ENCODE results near the gene C8A.

C8A gene

DNA sequence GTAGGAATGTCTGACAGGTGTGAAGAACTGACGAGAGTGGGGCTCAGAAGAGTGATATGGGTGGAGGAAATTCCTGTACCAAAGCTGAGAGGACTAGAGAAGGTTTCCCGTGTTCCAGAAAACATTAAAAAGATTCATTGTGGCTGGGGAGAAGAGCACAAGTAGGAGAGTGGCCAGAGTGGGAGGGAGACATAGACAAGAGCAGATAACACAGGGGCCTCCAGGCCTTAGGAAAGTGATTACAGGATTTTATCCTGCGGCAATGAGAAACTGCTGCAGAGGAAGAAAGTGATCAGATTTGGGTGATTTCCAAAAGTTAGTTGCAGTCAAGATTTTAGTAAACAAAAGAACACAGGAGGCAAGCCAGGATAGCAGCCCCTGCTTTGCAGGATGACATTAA, 103.3 kb downstream of the C8A start:
- no peak for DNase-seq (ENCODE audit: low read depth)
- TF ChIP-seq, protein P1, sequence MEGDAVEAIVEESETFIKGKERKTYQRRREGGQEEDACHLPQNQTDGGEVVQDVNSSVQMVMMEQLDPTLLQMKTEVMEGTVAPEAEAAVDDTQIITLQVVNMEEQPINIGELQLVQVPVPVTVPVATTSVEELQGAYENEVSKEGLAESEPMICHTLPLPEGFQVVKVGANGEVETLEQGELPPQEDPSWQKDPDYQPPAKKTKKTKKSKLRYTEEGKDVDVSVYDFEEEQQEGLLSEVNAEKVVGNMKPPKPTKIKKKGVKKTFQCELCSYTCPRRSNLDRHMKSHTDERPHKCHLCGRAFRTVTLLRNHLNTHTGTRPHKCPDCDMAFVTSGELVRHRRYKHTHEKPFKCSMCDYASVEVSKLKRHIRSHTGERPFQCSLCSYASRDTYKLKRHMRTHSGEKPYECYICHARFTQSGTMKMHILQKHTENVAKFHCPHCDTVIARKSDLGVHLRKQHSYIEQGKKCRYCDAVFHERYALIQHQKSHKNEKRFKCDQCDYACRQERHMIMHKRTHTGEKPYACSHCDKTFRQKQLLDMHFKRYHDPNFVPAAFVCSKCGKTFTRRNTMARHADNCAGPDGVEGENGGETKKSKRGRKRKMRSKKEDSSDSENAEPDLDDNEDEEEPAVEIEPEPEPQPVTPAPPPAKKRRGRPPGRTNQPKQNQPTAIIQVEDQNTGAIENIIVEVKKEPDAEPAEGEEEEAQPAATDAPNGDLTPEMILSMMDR (conservative IDR thresholded peaks at IDR 0.05; ENCODE audit: low read depth, low read length), result no peak
- no peak overlapping the region for H3K4me3 ChIP-seq (ENCODE audit: low read length)

DNA sequence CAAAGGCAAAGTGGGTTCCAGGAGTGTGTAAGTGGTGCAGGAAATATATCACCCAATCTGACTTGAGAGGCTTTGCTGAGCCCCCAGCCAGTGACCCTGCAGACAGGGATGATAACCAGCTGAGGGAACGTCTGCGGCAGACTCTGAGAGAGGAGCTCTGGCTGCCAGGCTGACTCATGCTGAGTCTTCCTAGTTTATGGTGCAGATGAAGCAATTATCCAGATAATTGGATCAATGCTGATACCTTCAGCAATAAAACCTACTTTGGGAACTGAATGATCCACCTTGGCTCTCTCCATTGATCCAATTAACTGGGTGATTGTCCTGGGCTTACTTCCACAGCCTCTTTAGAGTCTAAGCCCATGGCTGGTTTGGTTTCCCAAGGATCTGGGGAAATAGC, 103.9 kb downstream of the C8A start:
- TF ChIP-seq, protein P1 (conservative IDR thresholded peaks at IDR 0.05; ENCODE audit: low read depth, low read length), result no peak
- H3K4me3 ChIP-seq (ENCODE audit: low read length), result no peak overlapping the region
- DNase-seq (ENCODE audit: low read depth), result no peak

DNA sequence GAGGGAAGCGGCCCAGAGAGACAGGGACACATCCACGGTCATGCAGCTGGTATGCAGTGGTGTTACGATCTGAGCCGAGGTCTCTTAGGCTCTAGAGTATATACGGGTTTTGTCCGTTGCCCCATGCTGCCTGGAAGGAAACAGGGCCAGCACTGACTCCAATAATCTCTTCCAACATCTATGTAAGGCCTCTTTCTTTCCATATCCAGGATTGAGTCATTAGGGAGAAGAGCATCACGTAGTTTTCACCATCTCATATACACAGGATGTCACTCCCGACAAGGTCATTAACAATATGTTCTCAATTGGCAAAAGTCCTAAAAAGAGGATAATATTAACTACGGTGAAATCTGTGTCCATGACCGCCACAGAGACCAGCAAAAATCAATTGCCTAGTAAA, 106.8 kb downstream of the C8A start:
- DNase-seq (ENCODE audit: low read depth), result no peak
- TF ChIP-seq, protein P1 (conservative IDR thresholded peaks at IDR 0.05; ENCODE audit: low read depth, low read length), result no peak
- H3K4me3 ChIP-seq (ENCODE audit: low read length), result no peak overlapping the region

DNA sequence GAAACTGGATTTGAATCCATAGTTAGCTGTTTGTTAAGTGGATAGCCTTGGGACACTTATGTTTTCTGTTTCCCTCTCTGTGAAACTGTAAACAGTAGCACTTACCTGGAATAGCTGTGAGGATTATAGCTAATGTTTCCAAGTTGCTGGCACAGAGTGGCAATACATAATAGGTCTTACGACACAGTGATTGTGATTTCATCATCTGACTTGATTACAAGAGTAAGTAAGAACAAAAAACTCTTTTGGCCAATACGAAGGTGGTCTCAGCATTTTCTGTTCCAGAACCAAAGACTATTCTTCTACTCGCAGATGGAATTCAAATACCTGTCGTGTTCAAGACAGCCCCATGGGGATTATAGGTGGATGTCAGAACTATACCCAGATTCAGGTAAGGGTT, 109.1 kb downstream of the C8A start:
- H3K4me3 ChIP-seq (ENCODE audit: low read length), result no peak overlapping the region
- DNase-seq (ENCODE audit: low read depth), result no peak
- TF ChIP-seq, protein P1 (conservative IDR thresholded peaks at IDR 0.05; ENCODE audit: low read depth, low read length), result no peak

DNA sequence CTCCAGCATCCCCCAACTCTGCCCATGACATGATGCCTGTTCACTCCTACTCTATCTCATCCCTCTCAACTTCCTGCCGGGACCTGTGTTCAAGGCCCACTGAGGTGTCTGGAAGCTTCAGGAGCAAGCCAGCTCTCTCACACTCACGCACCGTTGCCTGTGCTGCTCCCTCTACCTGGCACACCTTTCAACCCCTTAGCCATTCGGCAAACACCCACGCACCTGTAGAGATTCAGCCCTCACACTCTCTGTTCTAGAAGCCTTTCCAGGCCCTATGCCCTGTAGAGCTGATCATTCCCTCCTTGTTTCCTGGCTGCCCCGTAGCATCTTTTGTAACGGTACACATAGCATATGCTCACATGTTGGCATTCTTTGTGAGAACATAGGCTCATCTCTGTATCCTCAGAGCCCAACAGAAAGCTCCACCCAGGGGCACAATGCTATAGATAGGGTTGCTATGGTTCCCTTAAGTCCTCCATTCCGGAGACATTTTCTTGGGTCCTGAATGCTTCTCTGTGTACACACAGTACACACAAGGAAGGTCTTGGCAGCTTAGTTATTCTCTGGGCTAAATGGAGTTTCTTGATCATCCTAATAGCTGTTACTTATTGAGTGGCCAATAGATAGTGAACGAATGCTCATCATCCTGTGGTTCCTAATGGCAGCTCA, 109.9 kb downstream of the C8A start:
- TF ChIP-seq, protein P1 (conservative IDR thresholded peaks at IDR 0.05; ENCODE audit: low read depth, low read length), result no peak

DNA sequence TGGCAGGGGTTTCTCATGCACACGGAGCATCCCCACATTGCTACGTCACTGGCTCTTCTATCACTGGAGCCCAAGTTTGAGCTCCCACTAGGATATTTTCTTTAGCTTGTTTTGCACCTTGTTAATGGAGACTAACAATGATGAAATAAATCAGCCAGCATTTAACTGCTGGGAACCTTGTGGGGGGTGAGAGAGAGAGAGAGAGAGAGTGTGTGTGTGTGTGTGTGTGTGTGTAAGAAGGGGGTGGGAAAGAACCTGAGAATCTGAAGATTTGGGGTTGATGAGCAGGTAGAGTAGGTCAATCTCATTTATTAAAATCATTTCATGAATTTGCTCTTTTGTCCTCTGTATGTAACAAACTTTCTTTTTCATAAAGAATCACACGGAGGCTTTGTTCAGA, 110.6 kb downstream of the C8A start:
- TF ChIP-seq, protein P1 (conservative IDR thresholded peaks at IDR 0.05; ENCODE audit: low read depth, low read length), result no peak
- H3K4me3 ChIP-seq (ENCODE audit: low read length), result no peak overlapping the region
- DNase-seq (ENCODE audit: low read depth), result no peak

More for the DNA sequence above, 109.9 kb downstream of the C8A start:
- no peak for DNase-seq (ENCODE audit: low read depth)
- no peak overlapping the region for H3K4me3 ChIP-seq (ENCODE audit: low read length)

DNA sequence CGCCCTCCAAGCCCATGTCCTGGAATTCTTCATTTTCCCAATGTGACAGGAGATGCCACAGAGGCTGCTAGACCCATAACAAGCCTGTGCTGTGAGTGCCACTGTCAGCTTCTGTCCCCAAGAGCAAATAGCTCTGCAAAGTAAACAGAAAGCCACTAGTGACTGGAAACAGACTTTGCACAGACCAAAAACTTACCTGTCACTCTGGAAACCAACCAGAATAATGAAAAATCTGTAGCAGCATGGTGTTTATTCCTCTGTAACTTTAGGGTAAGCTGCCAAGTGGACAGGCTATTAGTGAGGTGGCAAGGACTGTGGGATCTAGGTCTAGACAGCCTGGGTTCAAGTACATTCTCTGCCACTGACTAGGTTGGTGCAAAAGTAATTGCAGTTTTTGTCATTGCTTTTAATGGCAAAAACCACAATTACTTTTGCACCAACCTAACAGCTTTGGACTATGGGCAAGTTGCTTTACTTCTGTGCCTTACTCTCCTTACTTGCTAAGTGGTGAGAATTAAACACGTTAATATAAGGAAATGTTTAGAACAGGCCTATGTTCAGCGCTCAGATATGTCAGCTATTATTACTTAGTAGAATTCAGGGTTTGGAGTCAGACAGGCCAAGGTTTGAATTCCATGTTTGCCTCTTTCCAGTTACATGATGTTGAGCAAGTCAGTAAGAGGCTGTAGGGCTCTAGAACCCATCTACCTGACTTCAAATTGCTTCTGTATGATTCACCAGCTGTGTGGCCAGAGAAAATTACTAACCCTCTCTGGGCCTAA, 111.5 kb downstream of the C8A start, which contains the start of gene C8B:
TSS of gene C8B (minus strand) at position 100 of the 782 bp plus-strand sequence. CDS start at position 33, 67 bp downstream.
- no peak within 1 kb of the TSS for H3K4me3 ChIP-seq (ENCODE audit: low read length)
- TF ChIP-seq, protein P1 (conservative IDR thresholded peaks at IDR 0.05; ENCODE audit: low read depth, low read length), result no peak
- DNase-seq (ENCODE audit: low read depth), result no peak
